Mucosa of rectum (tissue), 2 donors: ENCODE results near the gene ANKRD36B.
A peak's percentile ranks its signal among the peaks of the same experiment; 100 is the strongest.
"Not testable (repeated sequence)": the region's sequence is repeated elsewhere in the genome, so short reads cannot be mapped to it uniquely, and the experiment has no call there.

Source experiments
- H3K27ac ChIP-seq, 2 donors: one replicate each; pipeline ENCODE4 v1.7.0; 2013; ENCODE audit warnings: inconsistent platforms in 2 of 2, low read depth in 2 of 2, low read length in 2 of 2
- H3K27me3 ChIP-seq, 2 donors: one replicate each; pipeline ENCODE4 v1.7.0; 2013; ENCODE audit warnings: low read length in 2 of 2; ENCODE audit not compliant: control insufficient read depth in 2 of 2, insufficient read depth in 2 of 2
- H3K36me3 ChIP-seq, 2 donors: one replicate each; pipeline ENCODE4 v1.7.0; 2013; ENCODE audit warnings: low read length in 2 of 2; ENCODE audit not compliant: control insufficient read depth in 2 of 2, insufficient read depth in 2 of 2
- H3K4me1 ChIP-seq, 2 donors: one replicate each; pipeline ENCODE4 v1.7.0; 2013; ENCODE audit warnings: low read length in 2 of 2, mild to moderate bottlenecking in 1 of 2; ENCODE audit not compliant: control insufficient read depth in 2 of 2, insufficient read depth in 2 of 2
- H3K4me3 ChIP-seq, 2 donors: one replicate each; pipeline ENCODE4 v1.7.0; 2013; ENCODE audit warnings: low read length in 2 of 2
- H3K9ac ChIP-seq, 2 donors: one replicate each; pipeline ENCODE4 v1.7.0; 2013; ENCODE audit warnings: low read length in 2 of 2, low read depth in 1 of 2, mild to moderate bottlenecking in 1 of 2
- H3K9me3 ChIP-seq, 2 donors: one replicate each; pipeline ENCODE4 v1.7.0; 2013; ENCODE audit warnings: low read length in 2 of 2; ENCODE audit not compliant: control insufficient read depth in 2 of 2
- donor health status: healthy.
- donor health status: Normal muscosa, but diverticular disease.

The ANKRD36B gene

DNA sequence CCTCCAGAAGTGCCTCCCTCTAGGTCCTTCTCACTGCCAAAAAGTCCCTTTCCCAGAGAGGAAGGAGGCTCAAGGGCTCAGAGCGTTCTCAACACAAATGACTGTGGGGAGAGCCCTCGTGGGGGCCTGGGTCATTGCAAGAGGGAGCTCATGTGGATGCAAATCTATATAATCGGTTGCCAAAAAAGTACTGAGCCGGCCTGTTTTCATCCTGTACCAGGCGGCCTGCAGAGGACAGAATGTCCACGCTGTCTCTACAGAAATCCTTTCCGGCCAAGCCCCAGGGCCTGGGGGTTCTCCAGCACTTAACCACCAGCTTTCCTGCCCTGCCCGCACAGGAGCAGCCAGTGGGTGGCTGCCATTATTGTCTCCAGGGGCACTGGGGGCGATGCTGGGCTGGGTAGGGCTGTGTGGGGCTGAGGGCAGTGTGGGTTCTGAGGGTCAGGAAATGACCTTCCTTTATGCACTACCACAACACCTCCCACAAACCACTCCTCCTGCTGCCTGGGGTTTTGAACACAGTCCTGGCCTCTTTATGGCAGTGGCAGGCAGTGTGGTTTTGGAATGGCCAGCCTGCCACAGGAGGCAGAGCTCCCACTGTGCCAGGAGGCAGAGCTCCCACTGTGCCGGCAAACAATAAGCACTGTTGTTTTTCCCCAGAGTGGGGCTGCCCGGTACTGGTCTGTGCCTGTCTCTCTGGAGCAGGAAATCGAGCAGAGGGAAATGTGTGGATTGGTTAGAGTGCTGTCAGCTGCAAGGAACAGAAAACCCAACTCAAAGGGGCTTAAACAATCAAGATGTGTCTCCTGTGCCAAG lies 16.1 kb upstream of the ANKRD36B start:
- H3K4me1 ChIP-seq, H3K27ac ChIP-seq, H3K36me3 ChIP-seq, H3K4me3 ChIP-seq, H3K9ac ChIP-seq, H3K27me3 ChIP-seq, H3K9me3 ChIP-seq: not testable (repeated sequence)

GRCh38 chr2:97605109-97605508 lies 15.4 kb upstream of the ANKRD36B start:
- not testable (repeated sequence) for H3K4me1 ChIP-seq, H3K27me3 ChIP-seq, H3K9ac ChIP-seq, H3K4me3 ChIP-seq, H3K27ac ChIP-seq, H3K9me3 ChIP-seq, H3K36me3 ChIP-seq

GRCh38 chr2:97601537-97601936 lies 11.9 kb upstream of the ANKRD36B start:
- not testable (repeated sequence) for H3K9ac ChIP-seq, H3K4me1 ChIP-seq, H3K4me3 ChIP-seq, H3K36me3 ChIP-seq, H3K9me3 ChIP-seq, H3K27ac ChIP-seq, H3K27me3 ChIP-seq

- not testable (repeated sequence) for H3K36me3 ChIP-seq, H3K4me3 ChIP-seq, H3K4me1 ChIP-seq, H3K27ac ChIP-seq, H3K9me3 ChIP-seq, H3K9ac ChIP-seq, H3K27me3 ChIP-seq
Observed at GRCh38 chr2:97596180-97596579, 6.5 kb upstream of the ANKRD36B start.

DNA sequence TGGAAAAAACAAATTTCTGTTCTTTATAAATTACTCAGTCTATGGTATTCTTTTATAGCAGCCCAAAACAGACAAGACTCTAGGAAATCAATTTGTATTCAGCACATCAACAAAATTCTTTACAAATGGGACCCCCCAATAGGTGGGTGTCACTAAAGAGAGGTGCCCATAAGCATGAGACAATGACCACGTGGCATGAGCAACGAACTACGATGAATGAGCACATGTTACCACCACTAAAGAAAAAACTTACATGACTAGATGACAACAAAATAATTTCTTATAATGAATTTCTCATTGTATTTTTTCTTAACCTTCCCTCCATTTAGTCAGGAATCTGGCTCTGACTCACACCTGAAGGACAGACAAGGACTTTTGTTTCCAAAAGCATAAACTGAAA lies 3.8 kb upstream of the ANKRD36B start:
- H3K4me1 ChIP-seq: not testable (repeated sequence)

DNA sequence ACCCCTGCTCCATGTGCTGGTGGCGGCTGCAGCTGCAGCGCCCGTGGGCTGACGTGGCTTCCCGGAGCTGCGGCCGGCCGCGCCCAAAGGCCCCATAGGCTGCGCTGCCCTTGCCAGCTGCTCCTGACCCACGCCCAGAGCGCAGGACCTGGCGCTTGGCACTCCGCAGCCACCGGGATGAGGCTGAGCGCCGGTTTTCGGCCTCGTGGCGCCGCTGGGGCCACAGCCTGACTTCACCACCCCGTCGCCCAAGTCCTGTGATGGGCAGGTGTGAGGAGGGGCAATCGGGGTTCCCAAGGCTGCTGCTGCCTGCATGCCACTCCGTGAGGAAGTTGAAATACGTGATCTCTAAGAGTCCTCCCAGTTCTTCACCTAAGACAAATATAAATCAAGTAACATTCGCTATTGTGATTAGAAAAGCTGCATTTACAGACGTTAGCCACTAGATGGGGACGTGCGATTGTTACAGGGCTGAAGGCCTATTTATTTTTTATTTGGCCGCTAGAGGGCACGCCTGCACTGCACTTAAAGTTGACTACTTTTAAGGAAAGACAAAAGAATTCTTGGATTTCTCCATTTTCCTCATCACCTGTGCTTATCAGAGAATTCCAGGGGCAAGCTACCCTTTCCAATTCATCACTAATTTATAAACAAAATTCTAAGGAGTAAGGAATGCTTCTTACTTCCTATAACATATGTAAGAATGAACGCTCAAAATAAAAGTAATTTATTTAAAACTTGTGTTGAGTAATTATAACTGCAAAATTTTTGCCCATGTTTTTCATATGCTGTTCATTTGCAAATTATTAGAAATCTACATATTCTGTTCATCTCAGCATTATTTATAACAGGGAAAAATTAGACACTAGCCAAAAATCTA lies 1.1 kb upstream of the ANKRD36B start:
- H3K27ac ChIP-seq: peak overlapping the region; percentile 95
- H3K27me3 ChIP-seq, H3K4me1 ChIP-seq, H3K9me3 ChIP-seq, H3K36me3 ChIP-seq: not testable (repeated sequence)
- peak overlapping the region; percentile 74 to 76 for H3K4me3 ChIP-seq
- peak overlapping the region; percentile 86 to 88 for H3K9ac ChIP-seq

More for the DNA sequence above, 3.8 kb upstream of the ANKRD36B start:
- not testable (repeated sequence) for H3K27ac ChIP-seq, H3K27me3 ChIP-seq, H3K9ac ChIP-seq, H3K9me3 ChIP-seq, H3K4me3 ChIP-seq, H3K36me3 ChIP-seq

GRCh38 chr2:97589257-97589597 lies 450 bp downstream of the ANKRD36B start:
- H3K4me1 ChIP-seq, H3K36me3 ChIP-seq, H3K9me3 ChIP-seq, H3K27me3 ChIP-seq: not testable (repeated sequence)
- H3K4me3 ChIP-seq: peak overlapping the region; percentile 78 to 87
- H3K9ac ChIP-seq: peak overlapping the region; percentile 67 to 81
- peak overlapping the region; percentile 74 to 95 for H3K27ac ChIP-seq

DNA sequence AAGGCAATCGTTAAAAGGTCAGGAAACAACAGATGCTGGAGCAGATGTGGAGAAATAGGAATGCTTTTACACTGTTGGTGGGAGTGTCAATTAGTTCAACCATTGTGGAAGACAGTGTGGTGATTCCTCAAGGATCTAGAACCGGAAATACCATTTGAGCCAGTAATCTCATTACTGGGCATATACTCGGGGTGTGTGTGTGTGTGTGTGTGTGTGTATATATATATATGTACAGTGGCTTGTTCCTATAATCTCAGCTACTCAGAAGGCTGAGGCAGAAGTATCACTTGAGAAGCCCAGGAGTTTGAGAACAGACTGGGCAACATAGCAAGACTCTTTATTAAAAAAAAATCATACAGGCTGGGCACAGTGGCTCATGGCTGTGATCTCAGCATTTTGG lies 24.0 kb downstream of the ANKRD36B start:
- not testable (repeated sequence) for H3K4me3 ChIP-seq, H3K27me3 ChIP-seq, H3K9me3 ChIP-seq

GRCh38 chr2:97552406-97552805 lies 37.3 kb downstream of the ANKRD36B start:
- H3K27ac ChIP-seq, H3K4me3 ChIP-seq, H3K27me3 ChIP-seq, H3K4me1 ChIP-seq, H3K9me3 ChIP-seq, H3K9ac ChIP-seq: not testable (repeated sequence)
- H3K36me3 ChIP-seq: peaks cover 19 to 31% of the 10 kb centered on the region in 2 donors

More for the DNA sequence above, 24.0 kb downstream of the ANKRD36B start:
- H3K9ac ChIP-seq, H3K36me3 ChIP-seq, H3K27ac ChIP-seq, H3K4me1 ChIP-seq: not testable (repeated sequence)

GRCh38 chr2:97550498-97550897 lies 39.2 kb downstream of the ANKRD36B start:
- H3K27ac ChIP-seq, H3K4me3 ChIP-seq, H3K4me1 ChIP-seq, H3K27me3 ChIP-seq, H3K9ac ChIP-seq, H3K9me3 ChIP-seq: not testable (repeated sequence)
- peaks cover 19 to 32% of the 10 kb centered on the region in 2 donors for H3K36me3 ChIP-seq
